GM12891 (cell line): ENCODE measurements around the gene NR6A1.

Source experiments
- POLR2A ChIP-seq: IDR thresholded peaks from 2 replicates; pipeline ENCODE4 v1.6.1; 2011; ENCODE audit warnings: low read depth, low read length, control low read depth
- POLR2AphosphoS5 ChIP-seq: IDR thresholded peaks from 2 replicates; pipeline ENCODE4 v1.6.1; 2011; ENCODE audit warnings: low read depth, low read length, control low read depth
- SPI1 ChIP-seq: IDR thresholded peaks from 2 replicates; pipeline ENCODE4 v1.6.1; 2011; ENCODE audit warnings: low read depth, low read length, control low read depth
- TAF1 ChIP-seq: IDR thresholded peaks from 2 replicates; pipeline ENCODE4 v1.6.1; 2011; ENCODE audit warnings: low read depth, low read length, control low read depth

- TF ChIP-seq POLR2A (no peak), POLR2AphosphoS5 (no peak), TAF1 (no peak), SPI1 (no peak)
Observed at GRCh38 chr9:124761196-124761595, 9.9 kb downstream of the NR6A1 start.
